Measurements from ENCODE around the gene CNPY3.

DNA sequence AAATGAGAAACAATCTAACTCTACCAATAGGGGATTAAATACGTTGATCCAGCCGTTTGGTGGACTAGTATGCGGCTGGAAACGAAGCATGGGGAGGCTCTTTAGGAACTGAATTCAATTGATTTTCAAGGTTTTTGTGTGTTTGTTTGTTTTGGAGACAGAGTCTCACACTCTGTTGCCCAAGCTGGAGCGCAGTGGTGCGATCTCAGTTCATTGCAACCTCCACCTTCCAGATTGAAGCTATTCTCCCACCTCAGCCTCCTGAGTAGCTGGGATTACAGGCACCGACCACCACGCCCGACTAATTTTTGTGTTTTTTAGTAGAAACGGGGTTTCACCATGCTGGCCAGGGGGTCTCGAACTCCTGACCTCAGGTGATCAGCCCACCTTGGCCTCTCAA lies 7.1 kb downstream of the CNPY3 start:
- TF ChIP-seq, protein P1, sequence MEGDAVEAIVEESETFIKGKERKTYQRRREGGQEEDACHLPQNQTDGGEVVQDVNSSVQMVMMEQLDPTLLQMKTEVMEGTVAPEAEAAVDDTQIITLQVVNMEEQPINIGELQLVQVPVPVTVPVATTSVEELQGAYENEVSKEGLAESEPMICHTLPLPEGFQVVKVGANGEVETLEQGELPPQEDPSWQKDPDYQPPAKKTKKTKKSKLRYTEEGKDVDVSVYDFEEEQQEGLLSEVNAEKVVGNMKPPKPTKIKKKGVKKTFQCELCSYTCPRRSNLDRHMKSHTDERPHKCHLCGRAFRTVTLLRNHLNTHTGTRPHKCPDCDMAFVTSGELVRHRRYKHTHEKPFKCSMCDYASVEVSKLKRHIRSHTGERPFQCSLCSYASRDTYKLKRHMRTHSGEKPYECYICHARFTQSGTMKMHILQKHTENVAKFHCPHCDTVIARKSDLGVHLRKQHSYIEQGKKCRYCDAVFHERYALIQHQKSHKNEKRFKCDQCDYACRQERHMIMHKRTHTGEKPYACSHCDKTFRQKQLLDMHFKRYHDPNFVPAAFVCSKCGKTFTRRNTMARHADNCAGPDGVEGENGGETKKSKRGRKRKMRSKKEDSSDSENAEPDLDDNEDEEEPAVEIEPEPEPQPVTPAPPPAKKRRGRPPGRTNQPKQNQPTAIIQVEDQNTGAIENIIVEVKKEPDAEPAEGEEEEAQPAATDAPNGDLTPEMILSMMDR (IDR thresholded peaks at IDR 0.05; ENCODE audit: borderline replicate concordance, extremely low read depth, low read length, poor library complexity, severe bottlenecking), result no peak
- no peak for TF ChIP-seq EZH2 (IDR thresholded peaks at IDR 0.05; ENCODE audit: borderline replicate concordance, low read depth, low read length, severe bottlenecking)
